Measurements from ENCODE around the gene FOXJ1.

FOXJ1 gene

GRCh38 chr17:76182016-76182764 is 41.1 kb upstream of the FOXJ1 start (continued):
- TF ChIP-seq ZNF664 (tag by site-specific recombination; IDR thresholded peaks at IDR 0.05), result peak; percentile 33
- no peak for TF ChIP-seq ZNF221 (tag by site-specific recombination; IDR thresholded peaks at IDR 0.05; ENCODE audit: borderline replicate concordance)
- no peak for TF ChIP-seq GLIS1 (tag by site-specific recombination; IDR thresholded peaks at IDR 0.05)
- TF ChIP-seq TRIM28 (IDR thresholded peaks at IDR 0.05; ENCODE audit: borderline replicate concordance, low read length), result peak; percentile 72
- TF ChIP-seq SP7 (tag by site-specific recombination; IDR thresholded peaks at IDR 0.05), result peak; percentile 49; the same call in 1 of the 2 replicates
- no peak for TF ChIP-seq ZNF169 (tag by site-specific recombination; IDR thresholded peaks at IDR 0.05)
- no peak for TF ChIP-seq HOXA7 (CRISPR knock-in tag; IDR thresholded peaks at IDR 0.05; ENCODE audit: borderline replicate concordance)
- no peak for TF ChIP-seq ZSCAN18 (tag by site-specific recombination; IDR thresholded peaks at IDR 0.05)
- no peak for TF ChIP-seq ZXDB (tag by site-specific recombination; IDR thresholded peaks at IDR 0.05)
- TF ChIP-seq SCRT1 (tag by site-specific recombination; IDR thresholded peaks at IDR 0.05; ENCODE audit: borderline replicate concordance), result no peak
- peak; percentile 39 for TF ChIP-seq ZBTB17 (tag by site-specific recombination; IDR thresholded peaks at IDR 0.05)
- TF ChIP-seq TSHZ1 (tag by site-specific recombination; IDR thresholded peaks at IDR 0.05; ENCODE audit: borderline replicate concordance), result no peak
- no peak for TF ChIP-seq ZFP41 (tag by site-specific recombination; IDR thresholded peaks at IDR 0.05; ENCODE audit: borderline replicate concordance)
- no peak for TF ChIP-seq ZBTB10 (tag by site-specific recombination; IDR thresholded peaks at IDR 0.05)
- TF ChIP-seq ZNF18 (tag by site-specific recombination; IDR thresholded peaks at IDR 0.05), result no peak
- no peak for TF ChIP-seq ZBTB6 (tag by site-specific recombination; IDR thresholded peaks at IDR 0.05)
- 0 out of 2 replicates have a peak, but pooled peaks have one; percentile 23 for TF ChIP-seq KLF8 (tag by site-specific recombination; IDR thresholded peaks at IDR 0.05)
- no peak for TF ChIP-seq YY1 (tag by site-specific recombination; IDR thresholded peaks at IDR 0.05)
- no peak for TF ChIP-seq ZNF658 (tag by site-specific recombination; IDR thresholded peaks at IDR 0.05)
- no peak for TF ChIP-seq ZNF16 (tag by site-specific recombination; IDR thresholded peaks at IDR 0.05; ENCODE audit: low read depth)
- TF ChIP-seq GFI1B (tag by site-specific recombination; IDR thresholded peaks at IDR 0.05), result no peak
- TF ChIP-seq ZNF645 (tag by site-specific recombination; IDR thresholded peaks at IDR 0.05), result no peak
- TF ChIP-seq ZNF776 (tag by site-specific recombination; IDR thresholded peaks at IDR 0.05; ENCODE audit: borderline replicate concordance), result no peak
- TF ChIP-seq ZNF488 (tag by site-specific recombination; IDR thresholded peaks at IDR 0.05), result no peak
- 0 out of 2 replicates have a peak, but pooled peaks have one; percentile 35 for TF ChIP-seq ZFP69B (tag by site-specific recombination; IDR thresholded peaks at IDR 0.05)
- TF ChIP-seq ZNF670 (tag by site-specific recombination; IDR thresholded peaks at IDR 0.05; ENCODE audit: low read depth), result no peak
- TF ChIP-seq ZNF274 (IDR thresholded peaks at IDR 0.05; ENCODE audit: low read length), result no peak
- TF ChIP-seq ZNF274 (tag by site-specific recombination; IDR thresholded peaks at IDR 0.05; ENCODE audit: borderline replicate concordance), result no peak

Measured in HEK293 (cell line).